GM18951 (cell line): ENCODE results near the gene PRPF6.
A peak's percentile ranks its signal among the peaks of the same experiment; 100 is the strongest.

Experiments
- POLR2A ChIP-seq: IDR thresholded peaks from 4 replicates; pipeline ENCODE4 v1.6.1; 2011; ENCODE audit warnings: mild to moderate bottlenecking; ENCODE audit not compliant: insufficient read length, insufficient read depth; ENCODE audit errors: extremely low read depth
- in situ Hi-C: fragments of 300-500 bp; cut with MboI; formaldehyde crosslinking; loops from one replicate; pipeline ENCODE4 v1.12.0; 2022; ENCODE audit warnings: low sequenced_read_pairs, mixed read lengths, inconsistent platforms; ENCODE audit not compliant: unreplicated experiment

The PRPF6 gene

GRCh38 chr20:63978319-63979228 is 2.4 kb upstream of the PRPF6 start:
- in situ Hi-C loops, result no loop called here

GRCh38 chr20:63979229-63979556 is 1.7 kb upstream of the PRPF6 start:
- no peak for TF ChIP-seq POLR2A
- in situ Hi-C loops, result no loop called here

More at GRCh38 chr20:63978319-63979228, 2.4 kb upstream of the PRPF6 start:
- TF ChIP-seq POLR2A, result peak; percentile 65

GRCh38 chr20:63979557-63980316 is 1.2 kb upstream of the PRPF6 start, which contains the start of gene SAMD10:
Gene SAMD10, minus strand, starts transcription at chr20:63979642. Its CDS starts 175 bp downstream, at chr20:63979467.
- TF ChIP-seq POLR2A, result peak; percentile 62
- in situ Hi-C loops, result no loop called here

GRCh38 chr20:63980317-63980805 is 571 bp upstream of the PRPF6 start:
- in situ Hi-C loops, result no loop called here
- TF ChIP-seq POLR2A, result no peak

- in situ Hi-C loops, result no loop called here
- TF ChIP-seq POLR2A, result no peak
Observed at GRCh38 chr20:63982937-63983336, 2.0 kb downstream of the PRPF6 start.

GRCh38 chr20:64000906-64001305 is 20.0 kb downstream of the PRPF6 start:
- no peak for TF ChIP-seq POLR2A
- in situ Hi-C loops, result no loop called here

GRCh38 chr20:64001607-64002011 is 20.7 kb downstream of the PRPF6 start:
- in situ Hi-C loops, result no loop called here
- TF ChIP-seq POLR2A, result no peak

GRCh38 chr20:64003960-64004725 is 23.2 kb downstream of the PRPF6 start:
- TF ChIP-seq POLR2A, result no peak
- in situ Hi-C loops, result no loop called here

GRCh38 chr20:64005394-64005793 is 24.5 kb downstream of the PRPF6 start:
- in situ Hi-C loops, result no loop called here
- no peak for TF ChIP-seq POLR2A

GRCh38 chr20:64006490-64006889 is 25.6 kb downstream of the PRPF6 start:
- no peak for TF ChIP-seq POLR2A
- in situ Hi-C loops, result no loop called here

GRCh38 chr20:64006902-64007301 is 26.0 kb downstream of the PRPF6 start:
- in situ Hi-C loops, result no loop called here

GRCh38 chr20:64009811-64010387 is 29.0 kb downstream of the PRPF6 start:
- no peak for TF ChIP-seq POLR2A
- in situ Hi-C loops, result no loop called here

More at GRCh38 chr20:64006902-64007301, 26.0 kb downstream of the PRPF6 start:
- TF ChIP-seq POLR2A, result no peak
